ENCODE measurements around the gene ZYG11B. TPM values are rescaled to one million over a fixed set of nuclear protein-coding genes. Genes with fewer than 3 reads are reported as not detected.

ZYG11B gene
- total RNA-seq, 1 experiment from 2014 or later: 16.2 TPM

DNA sequence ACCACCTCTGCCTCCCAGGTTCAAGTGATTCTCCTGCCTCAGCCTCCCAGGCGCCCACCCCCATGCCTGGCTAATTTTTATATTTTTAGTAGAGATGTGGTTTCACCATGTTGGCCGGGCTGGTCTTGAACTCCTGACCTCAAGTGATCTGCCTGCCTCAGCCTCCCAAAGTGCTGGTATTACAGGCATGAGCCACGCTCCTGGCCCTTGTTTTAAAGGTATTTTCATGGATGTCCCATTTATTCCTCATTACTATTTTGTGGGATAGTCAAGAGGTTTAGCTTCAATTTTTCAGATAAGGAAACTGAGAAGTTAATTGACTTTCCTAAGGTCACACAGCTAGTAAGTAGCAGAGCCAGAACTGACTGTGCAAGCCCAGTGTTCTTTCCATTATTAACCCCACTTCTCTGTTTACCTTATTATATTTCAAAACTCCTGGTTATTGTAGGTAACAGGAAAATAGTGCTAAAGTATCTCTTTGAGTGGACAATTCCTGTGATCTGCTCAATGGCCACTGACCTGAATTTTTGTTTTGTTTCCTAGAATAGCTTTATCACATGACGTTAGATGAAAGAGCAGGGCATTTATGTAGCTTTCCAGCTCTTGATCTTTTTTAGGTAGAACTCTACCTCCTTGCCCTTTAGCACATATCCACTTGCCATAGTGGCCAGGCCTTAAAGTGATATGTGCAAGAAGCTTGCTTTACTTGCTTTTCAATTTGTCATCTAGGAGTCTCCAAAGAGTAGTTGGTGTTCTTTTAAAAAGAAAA lies 13.6 kb downstream of the ZYG11B start:
- H3K36me3 Mint-ChIP-seq (ENCODE audit: insufficient read depth, unreplicated experiment): peaks cover 12% of the 10 kb centered on the region
- DNase-seq (ENCODE audit: unreplicated experiment): no peak
- no peaks in the 10 kb centered on the region for H3K9me3 Mint-ChIP-seq (ENCODE audit: unreplicated experiment)
- intact Hi-C loops (cut with micrococcal nuclease): no loop called here
- H3K27me3 Mint-ChIP-seq (ENCODE audit: insufficient read depth, unreplicated experiment): no peaks in the 10 kb centered on the region
- H3K4me1 Mint-ChIP-seq (ENCODE audit: insufficient read depth, unreplicated experiment): peaks cover 7% of the 10 kb centered on the region
- CTCF ChIA-PET: interaction anchor here (0.5 to 1.3 kb wide), 6 partner anchors 8 to 31 kb away, joined by 3 to 5 read pairs (median 3); no protein-coding TSS in a partner anchor
- H3K4me3 Mint-ChIP-seq (ENCODE audit: unreplicated experiment): no peak overlapping the region
- H3K27ac Mint-ChIP-seq (ENCODE audit: low read depth, unreplicated experiment): no peak overlapping the region
- TF ChIP-seq, protein P1, sequence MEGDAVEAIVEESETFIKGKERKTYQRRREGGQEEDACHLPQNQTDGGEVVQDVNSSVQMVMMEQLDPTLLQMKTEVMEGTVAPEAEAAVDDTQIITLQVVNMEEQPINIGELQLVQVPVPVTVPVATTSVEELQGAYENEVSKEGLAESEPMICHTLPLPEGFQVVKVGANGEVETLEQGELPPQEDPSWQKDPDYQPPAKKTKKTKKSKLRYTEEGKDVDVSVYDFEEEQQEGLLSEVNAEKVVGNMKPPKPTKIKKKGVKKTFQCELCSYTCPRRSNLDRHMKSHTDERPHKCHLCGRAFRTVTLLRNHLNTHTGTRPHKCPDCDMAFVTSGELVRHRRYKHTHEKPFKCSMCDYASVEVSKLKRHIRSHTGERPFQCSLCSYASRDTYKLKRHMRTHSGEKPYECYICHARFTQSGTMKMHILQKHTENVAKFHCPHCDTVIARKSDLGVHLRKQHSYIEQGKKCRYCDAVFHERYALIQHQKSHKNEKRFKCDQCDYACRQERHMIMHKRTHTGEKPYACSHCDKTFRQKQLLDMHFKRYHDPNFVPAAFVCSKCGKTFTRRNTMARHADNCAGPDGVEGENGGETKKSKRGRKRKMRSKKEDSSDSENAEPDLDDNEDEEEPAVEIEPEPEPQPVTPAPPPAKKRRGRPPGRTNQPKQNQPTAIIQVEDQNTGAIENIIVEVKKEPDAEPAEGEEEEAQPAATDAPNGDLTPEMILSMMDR (IDR thresholded peaks at IDR 0.05; ENCODE audit: unreplicated experiment): no peak
- BruUV-seq (replicated peaks): no TSS peak
- POLR2A ChIA-PET: interaction anchor here (1.6 kb wide), 1 partner anchor 14 kb away, joined by 8 read pairs; the partner anchor contains the start of gene ZYG11B

DNA sequence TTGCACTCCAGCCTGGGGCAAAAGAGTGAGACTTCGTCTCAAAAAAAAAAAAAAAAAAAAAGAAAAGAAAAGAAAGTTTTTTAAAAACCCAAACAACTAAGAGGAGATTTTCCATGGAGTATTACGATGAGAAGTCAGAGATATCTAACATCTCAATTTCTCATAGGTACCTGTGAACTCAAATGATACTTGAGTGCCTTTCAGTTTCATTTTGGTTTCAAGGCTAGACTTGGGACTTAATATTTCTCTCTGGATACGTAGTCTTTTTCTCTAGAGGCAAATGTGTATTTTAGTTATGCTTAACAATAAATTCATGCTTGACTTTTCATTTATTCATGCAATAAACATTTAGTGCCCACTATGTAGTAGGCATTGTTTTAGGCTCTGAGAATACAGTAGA lies 15.0 kb downstream of the ZYG11B start:
- H3K4me1 Mint-ChIP-seq (ENCODE audit: insufficient read depth, unreplicated experiment): peaks cover 7% of the 10 kb centered on the region
- POLR2A ChIA-PET: no interaction called here
- CTCF ChIA-PET: no interaction called here
- no peak overlapping the region for H3K4me3 Mint-ChIP-seq (ENCODE audit: unreplicated experiment)
- intact Hi-C loops (cut with micrococcal nuclease): no loop called here
- BruUV-seq (replicated peaks): no TSS peak
- no peaks in the 10 kb centered on the region for H3K27me3 Mint-ChIP-seq (ENCODE audit: insufficient read depth, unreplicated experiment)
- H3K9me3 Mint-ChIP-seq (ENCODE audit: unreplicated experiment): no peaks in the 10 kb centered on the region
- no peak for DNase-seq (ENCODE audit: unreplicated experiment)
- H3K27ac Mint-ChIP-seq (ENCODE audit: low read depth, unreplicated experiment): no peak overlapping the region
- peaks cover 12% of the 10 kb centered on the region for H3K36me3 Mint-ChIP-seq (ENCODE audit: insufficient read depth, unreplicated experiment)
- TF ChIP-seq, protein P1 (IDR thresholded peaks at IDR 0.05; ENCODE audit: unreplicated experiment): no peak

DNA sequence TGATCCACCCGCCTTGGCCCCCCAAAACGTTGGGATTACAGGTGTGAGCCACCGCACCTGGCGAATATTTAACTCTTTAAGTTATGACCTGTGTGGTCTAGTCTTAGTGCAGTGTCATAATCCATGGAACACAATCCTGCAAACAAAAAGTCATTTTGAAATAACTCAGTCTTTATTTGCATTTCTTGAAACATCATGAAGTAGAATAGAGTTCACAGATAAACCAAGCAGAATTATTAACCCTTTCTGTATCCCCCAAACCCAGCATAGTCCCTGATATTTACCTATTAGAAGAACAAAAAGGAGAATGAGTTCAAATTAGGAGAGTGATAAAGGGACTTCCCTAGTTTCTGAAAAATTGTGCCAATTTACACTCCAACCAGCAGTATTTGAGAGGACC lies 19.9 kb downstream of the ZYG11B start:
- intact Hi-C loops (cut with micrococcal nuclease): no loop called here
- Mint-ChIP-seq H3K4me3 (ENCODE audit: unreplicated experiment) (no peak overlapping the region), H3K27me3 (ENCODE audit: insufficient read depth, unreplicated experiment) (no peaks in the 10 kb centered on the region), H3K27ac (ENCODE audit: low read depth, unreplicated experiment) (no peak overlapping the region), H3K9me3 (ENCODE audit: unreplicated experiment) (no peaks in the 10 kb centered on the region), H3K4me1 (ENCODE audit: insufficient read depth, unreplicated experiment) (peaks cover 6% of the 10 kb centered on the region), H3K36me3 (ENCODE audit: insufficient read depth, unreplicated experiment) (peaks cover 7% of the 10 kb centered on the region)
- no TSS peak for BruUV-seq (replicated peaks)
- TF ChIP-seq, protein P1 (IDR thresholded peaks at IDR 0.05; ENCODE audit: unreplicated experiment): no peak
- no peak for DNase-seq (ENCODE audit: unreplicated experiment)
- ChIA-PET CTCF (interaction anchor here (0.6 kb wide), 1 partner anchor 73 kb away, joined by 3 read pairs; no protein-coding TSS in a partner anchor), POLR2A (no interaction called here)

DNA sequence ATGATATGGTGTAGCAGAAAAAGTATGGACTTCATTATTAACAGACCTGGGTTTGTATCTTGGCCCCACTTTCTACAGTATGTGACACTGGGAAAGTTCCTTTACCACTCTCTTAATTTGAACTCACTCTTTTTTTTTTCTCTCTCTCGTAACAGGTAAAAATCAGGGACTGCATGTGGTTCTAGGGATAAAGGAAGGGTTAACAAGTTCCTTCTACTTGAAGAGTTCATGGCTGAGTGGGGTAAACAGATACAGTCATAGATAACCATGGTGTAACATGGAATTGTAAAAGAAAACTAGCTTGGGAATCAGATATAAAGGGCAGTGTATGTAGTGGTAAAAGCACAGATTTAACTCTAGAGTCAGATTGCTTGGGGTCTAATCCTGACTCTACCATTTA lies 21.2 kb downstream of the ZYG11B start:
- Mint-ChIP-seq H3K4me3 (ENCODE audit: unreplicated experiment) (no peak overlapping the region), H3K27me3 (ENCODE audit: insufficient read depth, unreplicated experiment) (no peaks in the 10 kb centered on the region), H3K36me3 (ENCODE audit: insufficient read depth, unreplicated experiment) (peaks cover 7% of the 10 kb centered on the region), H3K4me1 (ENCODE audit: insufficient read depth, unreplicated experiment) (peaks cover 15% of the 10 kb centered on the region), H3K27ac (ENCODE audit: low read depth, unreplicated experiment) (no peak overlapping the region), H3K9me3 (ENCODE audit: unreplicated experiment) (no peaks in the 10 kb centered on the region)
- intact Hi-C loops (cut with micrococcal nuclease): no loop called here
- POLR2A ChIA-PET: interaction anchor here (1.4 kb wide), 1 partner anchor 44 kb away, joined by 6 read pairs; no protein-coding TSS in a partner anchor
- TF ChIP-seq, protein P1 (IDR thresholded peaks at IDR 0.05; ENCODE audit: unreplicated experiment): no peak
- no TSS peak for BruUV-seq (replicated peaks)
- DNase-seq (ENCODE audit: unreplicated experiment): no peak
- CTCF ChIA-PET: interaction anchor here (0.5 to 2.1 kb wide), 6 partner anchors 13 to 318 kb away, joined by 3 to 7 read pairs (median 4); no protein-coding TSS in a partner anchor
